HuH-7 (cell line): ENCODE results near the gene LASP1NB.
"Not testable (repeated sequence)": the region's sequence is repeated elsewhere in the genome, so short reads cannot be mapped to it uniquely, and the experiment has no call there.

Experiments
- DNase-seq: peaks from one replicate; pipeline ENCODE4 v3.0.0; 2011; ENCODE audit warnings: low spot score

Gene LASP1NB

DNA sequence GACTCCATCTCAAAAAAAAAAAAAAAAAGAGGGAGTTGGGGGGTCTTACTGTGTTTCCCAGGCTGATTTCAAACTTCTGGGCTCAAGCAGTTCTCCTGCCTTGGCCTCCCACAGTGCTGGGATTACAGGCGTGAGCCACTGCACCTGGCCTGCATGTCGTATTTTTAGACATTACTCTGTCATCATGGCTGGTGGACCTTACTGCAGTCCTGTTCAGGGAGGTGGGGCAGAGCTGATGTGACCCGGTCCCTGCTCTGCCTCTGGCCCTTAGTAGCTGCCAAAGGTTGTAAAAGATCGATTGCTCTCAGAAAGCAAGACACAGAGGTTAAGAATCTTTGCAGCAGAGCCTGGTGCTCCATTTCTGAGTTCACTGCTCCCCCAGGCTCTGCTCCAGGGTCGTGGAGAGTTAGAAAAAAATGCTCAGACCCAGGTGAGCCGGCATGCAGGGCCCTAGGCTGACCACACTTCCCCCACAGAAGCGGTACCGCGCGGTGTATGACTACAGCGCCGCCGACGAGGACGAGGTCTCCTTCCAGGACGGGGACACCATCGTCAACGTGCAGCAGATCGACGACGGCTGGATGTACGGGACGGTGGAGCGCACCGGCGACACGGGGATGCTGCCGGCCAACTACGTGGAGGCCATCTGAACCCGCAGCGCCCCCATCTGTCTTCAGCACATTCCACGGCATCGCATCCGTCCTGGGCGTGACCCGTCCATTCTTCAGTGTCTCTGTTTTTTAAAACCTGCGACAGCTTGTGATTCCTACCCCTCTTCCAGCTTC is 7.1 kb upstream of the LASP1NB start:
- no peak for DNase-seq

- no peak for DNase-seq
Measured at GRCh38 chr17:38918916-38919315, 6.5 kb upstream of the LASP1NB start.

DNA sequence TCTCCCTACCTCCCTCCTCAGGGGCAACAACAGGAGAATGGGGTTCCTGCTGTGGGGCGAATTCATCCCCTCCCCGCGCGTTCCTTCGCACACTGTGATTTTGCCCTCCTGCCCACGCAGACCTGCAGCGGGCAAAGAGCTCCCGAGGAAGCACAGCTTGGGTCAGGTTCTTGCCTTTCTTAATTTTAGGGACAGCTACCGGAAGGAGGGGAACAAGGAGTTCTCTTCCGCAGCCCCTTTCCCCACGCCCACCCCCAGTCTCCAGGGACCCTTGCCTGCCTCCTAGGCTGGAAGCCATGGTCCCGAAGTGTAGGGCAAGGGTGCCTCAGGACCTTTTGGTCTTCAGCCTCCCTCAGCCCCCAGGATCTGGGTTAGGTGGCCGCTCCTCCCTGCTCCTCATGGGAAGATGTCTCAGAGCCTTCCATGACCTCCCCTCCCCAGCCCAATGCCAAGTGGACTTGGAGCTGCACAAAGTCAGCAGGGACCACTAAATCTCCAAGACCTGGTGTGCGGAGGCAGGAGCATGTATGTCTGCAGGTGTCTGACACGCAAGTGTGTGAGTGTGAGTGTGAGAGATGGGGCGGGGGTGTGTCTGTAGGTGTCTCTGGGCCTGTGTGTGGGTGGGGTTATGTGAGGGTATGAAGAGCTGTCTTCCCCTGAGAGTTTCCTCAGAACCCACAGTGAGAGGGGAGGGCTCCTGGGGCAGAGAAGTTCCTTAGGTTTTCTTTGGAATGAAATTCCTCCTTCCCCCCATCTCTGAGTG is 5.9 kb upstream of the LASP1NB start:
- no peak for DNase-seq

DNA sequence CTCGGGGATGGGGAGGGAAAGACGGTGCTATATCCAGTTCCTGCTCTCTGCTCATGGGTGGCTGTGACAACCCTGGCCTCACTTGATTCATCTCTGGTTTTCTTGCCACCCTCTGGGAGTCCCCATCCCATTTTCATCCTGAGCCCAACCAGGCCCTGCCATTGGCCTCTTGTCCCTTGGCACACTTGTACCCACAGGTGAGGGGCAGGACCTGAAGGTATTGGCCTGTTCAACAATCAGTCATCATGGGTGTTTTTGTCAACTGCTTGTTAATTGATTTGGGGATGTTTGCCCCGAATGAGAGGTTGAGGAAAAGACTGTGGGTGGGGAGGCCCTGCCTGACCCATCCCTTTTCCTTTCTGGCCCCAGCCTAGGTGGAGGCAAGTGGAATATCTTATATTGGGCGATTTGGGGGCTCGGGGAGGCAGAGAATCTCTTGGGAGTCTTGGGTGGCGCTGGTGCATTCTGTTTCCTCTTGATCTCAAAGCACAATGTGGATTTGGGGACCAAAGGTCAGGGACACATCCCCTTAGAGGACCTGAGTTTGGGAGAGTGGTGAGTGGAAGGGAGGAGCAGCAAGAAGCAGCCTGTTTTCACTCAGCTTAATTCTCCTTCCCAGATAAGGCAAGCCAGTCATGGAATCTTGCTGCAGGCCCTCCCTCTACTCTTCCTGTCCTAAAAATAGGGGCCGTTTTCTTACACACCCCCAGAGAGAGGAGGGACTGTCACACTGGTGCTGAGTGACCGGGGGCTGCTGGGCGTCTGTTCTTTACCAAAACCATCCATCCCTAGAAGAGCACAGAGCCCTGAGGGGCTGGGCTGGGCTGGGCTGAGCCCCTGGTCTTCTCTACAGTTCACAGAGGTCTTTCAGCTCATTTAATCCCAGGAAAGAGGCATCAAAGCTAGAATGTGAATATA is 4.8 kb upstream of the LASP1NB start:
- DNase-seq = no peak

- DNase-seq = no peak
Measured at GRCh38 chr17:38921756-38922411, 3.5 kb upstream of the LASP1NB start.

GRCh38 chr17:38922538-38923297 is 2.7 kb upstream of the LASP1NB start:
- no peak for DNase-seq

DNA sequence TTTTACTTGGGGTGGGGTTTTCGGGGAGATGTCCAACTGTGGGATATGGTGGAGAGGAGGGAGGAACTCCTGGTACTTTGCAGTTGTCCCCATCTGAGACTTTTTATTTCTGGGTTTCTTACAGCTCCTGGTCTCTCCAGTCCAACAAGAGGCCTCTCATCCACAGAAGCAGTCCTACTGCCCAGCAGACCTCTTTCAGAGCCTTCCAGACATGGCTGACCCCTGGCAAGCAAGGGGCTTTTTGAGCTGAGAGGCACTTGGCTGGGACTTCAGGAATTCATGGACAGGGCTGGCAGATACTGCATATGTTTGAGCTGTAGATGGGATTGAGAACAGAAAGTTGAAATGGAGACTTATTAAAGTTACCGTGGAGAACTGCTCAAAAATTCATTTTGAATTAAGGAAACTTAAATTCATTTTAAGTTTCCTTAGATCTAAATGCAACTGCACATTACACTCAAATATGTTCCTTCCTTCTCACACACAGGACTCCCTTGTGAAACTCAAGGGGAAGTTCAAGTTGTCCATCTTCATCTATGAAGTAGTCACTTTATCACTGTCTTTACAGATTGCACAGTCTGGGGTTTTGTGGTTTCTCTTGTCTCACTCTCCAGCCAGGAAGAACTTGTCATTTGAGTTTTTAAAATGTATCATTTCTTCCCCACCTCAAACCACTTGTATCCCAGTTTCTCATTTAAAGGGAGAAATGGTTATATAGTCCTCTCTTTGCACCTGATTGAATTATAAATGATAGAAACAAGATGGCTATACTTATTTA is 1.1 kb downstream of the LASP1NB start:
- no peak for DNase-seq

- not testable (repeated sequence) for DNase-seq
Measured at GRCh38 chr17:38930782-38931181, 5.4 kb downstream of the LASP1NB start.

- DNase-seq = not testable (repeated sequence)
Measured at GRCh38 chr17:38933962-38934361, 8.5 kb downstream of the LASP1NB start.

DNA sequence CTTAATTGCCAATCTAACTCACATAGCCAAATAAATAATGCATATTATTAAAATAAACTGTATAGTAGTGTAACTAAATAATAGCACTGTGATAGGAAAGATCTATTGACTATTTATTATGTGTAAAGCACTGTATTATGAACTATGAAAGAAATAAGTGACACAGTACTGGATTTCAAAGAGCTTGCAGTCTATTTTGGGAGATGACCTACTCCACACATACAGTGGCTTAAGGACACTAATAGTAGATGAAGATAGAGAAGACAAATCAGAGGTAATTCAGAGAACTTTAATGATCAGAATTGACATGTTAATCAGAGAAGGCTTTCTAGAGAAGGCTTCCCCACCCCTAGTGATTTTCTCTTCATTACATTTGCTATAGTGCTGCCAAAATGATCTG is 14.6 kb downstream of the LASP1NB start:
- DNase-seq = no peak

DNA sequence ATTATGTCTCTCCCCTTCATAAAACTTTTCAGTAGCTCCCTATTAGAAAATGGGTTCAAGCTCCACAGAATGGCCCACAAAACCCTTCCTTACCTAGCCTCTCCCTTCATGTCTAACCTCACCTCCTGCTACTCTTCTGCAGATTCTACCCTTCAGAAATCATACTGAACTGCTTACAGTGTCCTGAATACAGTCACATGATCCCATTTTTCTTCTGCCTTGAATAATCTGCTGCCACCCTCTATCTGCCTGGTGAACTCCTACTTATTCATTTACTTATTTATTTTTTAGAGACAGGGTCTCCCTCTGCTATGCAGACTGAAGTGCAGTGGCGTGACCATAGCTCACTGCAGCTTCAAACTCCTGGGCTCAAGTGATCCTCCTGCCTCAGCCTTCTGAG is 15.0 kb downstream of the LASP1NB start:
- DNase-seq = no peak

GRCh38 chr17:38942696-38943334 is 17.4 kb downstream of the LASP1NB start:
- DNase-seq = no peak

DNA sequence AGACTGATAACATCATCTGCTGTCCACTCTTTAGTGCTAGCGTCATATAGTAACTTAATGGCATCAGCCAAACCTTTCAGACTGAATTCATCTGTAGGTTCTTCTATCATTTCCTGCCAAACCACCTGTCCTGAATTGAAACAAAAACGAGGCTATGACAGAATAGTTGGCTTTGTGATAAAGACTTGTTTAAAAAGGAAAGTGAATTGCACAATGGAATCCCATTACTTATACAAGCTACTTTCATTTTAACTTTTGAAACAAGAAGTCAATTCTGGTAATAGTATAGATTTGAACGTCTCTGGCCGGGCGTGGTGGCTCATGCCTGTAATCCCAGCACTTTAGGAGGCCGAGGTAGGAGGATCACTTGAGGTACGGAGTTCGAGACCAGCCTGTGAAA is 18.2 kb downstream of the LASP1NB start:
- DNase-seq = no peak

DNA sequence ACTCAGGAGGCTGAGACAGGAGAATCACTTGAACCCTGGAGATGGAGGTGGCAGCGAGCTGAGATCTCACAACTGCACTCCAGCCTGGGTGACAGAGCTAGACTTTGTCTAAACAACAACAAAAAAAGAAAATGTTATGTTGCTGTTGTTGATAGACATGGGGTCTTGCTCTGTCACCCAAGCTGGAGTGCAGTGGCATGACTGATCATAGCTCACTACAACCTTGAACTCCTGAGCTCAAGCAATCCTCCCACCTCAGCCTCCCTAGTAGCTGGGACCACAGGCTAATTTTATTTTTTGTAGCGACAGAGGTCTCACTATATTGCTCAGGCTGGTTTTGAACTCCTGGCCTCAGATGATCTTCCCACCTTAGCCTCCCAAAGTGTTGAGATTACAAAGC is 21.8 kb downstream of the LASP1NB start:
- no peak for DNase-seq

- DNase-seq = not testable (repeated sequence)
Measured at GRCh38 chr17:38953800-38954199, 28.4 kb downstream of the LASP1NB start.

DNA sequence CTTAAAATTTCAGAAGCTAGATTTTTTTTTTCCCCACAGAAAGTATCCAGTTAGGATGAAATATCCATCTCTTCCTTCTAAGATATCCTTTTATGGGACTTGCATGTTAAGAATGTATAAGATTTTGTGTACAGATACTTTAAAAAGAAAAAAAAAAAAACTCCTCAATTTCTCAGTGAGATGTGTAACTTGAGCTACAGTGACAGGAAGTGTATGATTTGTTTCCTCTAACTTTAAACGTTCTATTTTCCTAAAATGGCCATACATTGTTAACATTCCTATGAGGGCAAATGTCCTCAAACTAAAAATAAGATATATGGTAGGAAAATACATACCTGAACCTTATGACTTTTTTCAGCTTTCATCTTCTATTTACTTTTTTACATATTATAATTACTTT is 32.9 kb downstream of the LASP1NB start:
- no peak for DNase-seq

DNA sequence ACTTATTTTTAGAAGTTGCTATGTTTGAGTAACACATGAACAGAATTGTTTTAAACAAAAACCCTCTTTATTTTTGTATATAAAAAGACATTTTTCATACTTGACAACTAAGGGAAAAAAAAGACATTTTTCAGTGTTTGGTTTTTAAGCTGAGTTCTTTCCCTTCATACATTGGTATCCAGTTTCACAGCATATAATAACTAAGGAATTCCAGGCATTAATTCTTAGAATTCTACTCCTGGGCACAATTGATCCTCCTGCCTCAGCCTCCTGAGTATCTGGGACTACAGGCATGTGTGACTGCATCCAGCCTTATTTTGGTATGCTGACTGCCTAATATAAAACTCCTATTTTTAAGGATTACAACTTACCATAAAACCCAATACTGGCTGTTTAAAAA is 33.3 kb downstream of the LASP1NB start:
- DNase-seq = no peak

DNA sequence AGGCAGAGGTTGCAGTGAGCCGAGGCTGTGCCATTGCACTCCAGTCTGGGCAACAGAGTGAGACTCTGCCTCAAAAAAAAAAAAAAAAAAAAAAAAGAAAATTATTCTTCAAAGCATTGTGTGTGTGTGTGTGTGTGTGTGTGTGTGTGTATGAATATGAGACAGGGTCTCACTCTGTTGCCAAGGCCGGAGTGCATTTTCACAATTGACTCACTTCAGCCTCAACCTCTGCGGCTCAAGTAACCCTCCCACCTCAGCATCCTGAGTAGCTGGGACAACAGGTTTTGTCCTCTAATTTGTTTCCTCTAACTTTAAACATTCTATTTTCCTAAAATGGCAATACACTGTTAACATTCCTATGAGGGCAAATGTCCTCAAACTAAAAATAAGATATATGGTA is 34.1 kb downstream of the LASP1NB start:
- no peak for DNase-seq

DNA sequence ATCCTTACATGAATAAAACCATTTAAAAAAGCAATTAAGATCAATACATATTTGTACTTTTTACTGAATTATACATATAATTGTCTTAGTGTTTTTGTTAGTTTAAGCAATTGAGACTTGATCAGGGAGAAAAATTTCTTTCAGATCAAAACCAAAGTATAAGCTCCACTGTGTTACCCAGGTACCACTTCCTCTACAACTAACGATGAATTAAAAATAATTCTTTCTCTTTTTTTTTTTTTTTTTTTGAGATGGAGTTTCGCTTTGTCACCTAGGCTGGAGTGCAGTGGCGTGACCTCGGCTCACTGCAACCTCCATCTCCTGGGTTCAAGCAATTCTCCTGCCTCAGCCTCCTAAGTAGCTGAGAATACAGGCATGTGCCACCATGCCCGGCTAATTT is 35.0 kb downstream of the LASP1NB start:
- no peak for DNase-seq

- no peak for DNase-seq
Measured at GRCh38 chr17:38961413-38961812, 36.0 kb downstream of the LASP1NB start.
